Tongue (tissue), 2 donors: ENCODE measurements around the gene AP1B1. TPM values are rescaled to one million over a fixed set of nuclear protein-coding genes. Genes with fewer than 3 reads are reported as not detected.
"Not testable (repeated sequence)": the region's sequence is repeated elsewhere in the genome, so short reads cannot be mapped to it uniquely, and the experiment has no call there.

Experiments
- DNase-seq: peaks from one replicate; pipeline ENCODE4 v3.0.0-alpha.2; 2015
- total RNA-seq: library from RNA; depleted of rRNA; stranded (reverse); fragments of >200 nt; gene quantifications from one replicate; pipeline ENCODE4 v1.2.3, GENCODE V29; 2014

AP1B1 gene
- total RNA-seq, 1 donor from 2014 or later = 34.7 TPM

- no peak for DNase-seq
Observed at GRCh38 chr22:29386708-29387107, 1.7 kb downstream of the AP1B1 start.

GRCh38 chr22:29385748-29386147 lies 2.6 kb downstream of the AP1B1 start:
- DNase-seq = no peak

- no peak for DNase-seq
Observed at GRCh38 chr22:29385151-29385704, 3.1 kb downstream of the AP1B1 start.

GRCh38 chr22:29383740-29384139 lies 4.6 kb downstream of the AP1B1 start:
- DNase-seq = no peak

- no peak for DNase-seq
Observed at GRCh38 chr22:29382580-29383302, 5.6 kb downstream of the AP1B1 start.

- no peak for DNase-seq
Observed at GRCh38 chr22:29380856-29381255, 7.5 kb downstream of the AP1B1 start.

GRCh38 chr22:29380032-29380781 lies 8.2 kb downstream of the AP1B1 start:
- DNase-seq = no peak

- no peak for DNase-seq
Observed at GRCh38 chr22:29379258-29379657, 9.1 kb downstream of the AP1B1 start.

GRCh38 chr22:29377979-29378378 lies 10.4 kb downstream of the AP1B1 start:
- DNase-seq = no peak

- DNase-seq = not testable (repeated sequence)
Observed at GRCh38 chr22:29376705-29377104, 11.7 kb downstream of the AP1B1 start.

- DNase-seq = no peak
Observed at GRCh38 chr22:29375398-29376076, 12.8 kb downstream of the AP1B1 start.

- not testable (repeated sequence) for DNase-seq
Observed at GRCh38 chr22:29374806-29375205, 13.6 kb downstream of the AP1B1 start.

- DNase-seq = no peak
Observed at GRCh38 chr22:29374401-29374800, 14.0 kb downstream of the AP1B1 start.

GRCh38 chr22:29370537-29370936 lies 17.8 kb downstream of the AP1B1 start:
- DNase-seq = peak; percentile 39

- no peak for DNase-seq
Observed at GRCh38 chr22:29369460-29369859, 18.9 kb downstream of the AP1B1 start.

- DNase-seq = peak; percentile 84
Observed at GRCh38 chr22:29359469-29359868, 28.9 kb downstream of the AP1B1 start.

GRCh38 chr22:29357193-29357890 lies 31.0 kb downstream of the AP1B1 start:
- not testable (repeated sequence) for DNase-seq

- no peak for DNase-seq
Observed at GRCh38 chr22:29353860-29354259, 34.5 kb downstream of the AP1B1 start.

- no peak for DNase-seq
Observed at GRCh38 chr22:29353286-29353685, 35.1 kb downstream of the AP1B1 start.

- no peak for DNase-seq
Observed at GRCh38 chr22:29352778-29353177, 35.6 kb downstream of the AP1B1 start.

- no peak for DNase-seq
Observed at GRCh38 chr22:29351891-29352290, 36.5 kb downstream of the AP1B1 start.

- no peak for DNase-seq
Observed at GRCh38 chr22:29351042-29351441, 37.3 kb downstream of the AP1B1 start.
